ENCODE data around the gene ZCCHC13.
"Not testable (repeated sequence)": the region's sequence is repeated elsewhere in the genome, so short reads cannot be mapped to it uniquely, and the experiment has no call there.

ZCCHC13 gene

DNA sequence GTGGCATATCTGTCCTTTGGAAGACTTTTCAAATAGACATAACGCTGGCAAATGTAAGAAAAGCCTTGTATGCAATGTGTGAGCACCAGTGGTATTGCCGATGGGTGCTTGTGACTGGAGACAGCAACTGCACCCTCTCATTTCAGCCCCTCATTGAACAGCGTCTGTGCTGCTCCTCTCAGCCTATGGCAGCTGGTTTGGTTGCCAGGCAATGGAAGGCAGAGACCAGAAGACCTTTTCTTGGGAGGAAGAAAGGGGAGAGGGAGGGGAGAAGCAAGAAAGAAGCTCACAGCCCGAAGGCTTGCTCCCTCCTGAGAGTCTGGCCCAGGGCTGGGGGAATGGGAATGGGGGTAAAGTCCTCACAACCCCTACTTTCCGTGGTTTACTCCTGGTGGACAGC, 20.2 kb downstream of the ZCCHC13 start:
- no peak for DNase-seq

GRCh38 chrX:74325130-74326059, 21.4 kb downstream of the ZCCHC13 start:
- no peak for DNase-seq

DNA sequence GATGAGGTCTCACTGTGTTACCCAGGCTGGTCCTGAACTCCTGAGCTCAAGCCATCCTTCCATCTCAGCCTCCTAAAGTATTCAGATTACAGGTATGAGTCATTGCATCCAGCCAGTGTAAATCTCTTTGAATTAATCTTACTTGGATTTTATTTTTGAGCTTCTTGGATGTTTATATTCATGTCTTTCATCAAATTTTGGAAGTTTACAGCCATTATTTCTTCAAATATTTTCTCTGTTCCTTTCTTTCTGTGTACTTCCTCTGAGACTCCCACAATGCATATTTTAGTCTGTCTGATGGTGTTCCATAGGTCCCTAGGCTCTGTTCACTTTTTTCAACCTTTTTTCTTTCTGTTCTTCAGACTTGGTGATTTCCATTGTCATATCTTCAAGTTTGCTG, 34.9 kb downstream of the ZCCHC13 start:
- DNase-seq: no peak

DNA sequence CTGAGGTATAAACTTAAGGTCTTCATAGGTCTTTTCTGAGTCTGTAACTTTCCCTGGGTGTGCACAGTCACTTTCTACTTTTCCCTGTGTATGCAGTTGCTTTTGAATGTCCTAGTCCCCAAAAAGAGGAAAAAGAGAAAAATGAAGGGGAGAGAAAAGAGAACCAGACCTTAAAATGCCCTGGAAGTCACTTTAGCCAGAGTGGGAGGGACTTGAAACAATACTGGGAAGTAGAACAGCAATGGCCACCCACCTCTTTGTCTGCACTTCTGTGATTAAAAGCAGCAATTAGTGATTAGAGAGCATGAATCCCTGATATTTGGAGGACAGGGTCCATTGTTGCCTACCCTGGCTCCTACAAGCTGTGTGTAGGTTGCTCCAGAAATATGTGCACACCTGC, 36.1 kb downstream of the ZCCHC13 start:
- DNase-seq: no peak

DNA sequence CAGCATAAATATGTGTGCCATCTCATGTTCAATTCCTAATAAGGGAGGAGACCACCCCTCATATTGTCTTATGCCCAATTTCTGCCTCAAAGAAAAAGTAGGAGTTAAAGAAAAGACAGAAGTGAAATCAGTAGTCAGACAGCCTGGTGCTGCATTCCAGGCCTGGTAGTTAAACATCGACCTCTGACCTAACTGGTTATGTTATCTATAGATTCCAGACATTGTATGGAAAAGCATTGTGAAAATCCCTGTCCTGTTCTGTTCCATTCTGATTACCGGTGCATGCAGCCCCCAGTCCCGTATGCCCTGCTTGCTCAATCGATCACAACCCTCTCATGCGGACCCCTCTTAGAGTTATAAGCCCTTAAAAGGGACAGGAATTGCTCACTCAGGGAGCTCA, 38.2 kb downstream of the ZCCHC13 start:
- not testable (repeated sequence) for DNase-seq

- peak; percentile 31 for DNase-seq
Observed at GRCh38 chrX:74343343-74344279, 39.6 kb downstream of the ZCCHC13 start.

GRCh38 chrX:74344280-74344622, 40.3 kb downstream of the ZCCHC13 start:
- DNase-seq: no peak

DNA sequence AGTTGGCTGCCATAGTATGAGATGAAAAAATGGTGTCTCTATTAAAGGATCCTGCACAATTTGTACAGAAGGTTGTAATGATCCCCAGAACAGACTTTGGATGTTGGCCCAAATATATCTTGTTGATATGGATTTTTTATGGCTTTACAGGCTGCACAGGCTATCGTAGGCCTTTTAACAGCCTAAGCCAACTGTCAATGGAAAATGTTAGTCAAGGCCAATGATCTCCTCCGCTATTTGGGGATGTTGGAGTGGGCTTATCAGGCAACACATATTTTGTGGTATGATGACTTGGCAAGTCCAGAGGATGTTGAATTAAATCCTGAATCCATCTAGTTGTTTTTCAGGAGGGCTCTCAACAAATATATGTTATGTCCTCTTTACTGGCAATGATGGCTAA, 42.1 kb downstream of the ZCCHC13 start:
- DNase-seq: no peak

GRCh38 chrX:74349387-74349786, 45.4 kb downstream of the ZCCHC13 start:
- no peak for DNase-seq

GRCh38 chrX:74351760-74352159, 47.8 kb downstream of the ZCCHC13 start:
- no peak for DNase-seq

DNA sequence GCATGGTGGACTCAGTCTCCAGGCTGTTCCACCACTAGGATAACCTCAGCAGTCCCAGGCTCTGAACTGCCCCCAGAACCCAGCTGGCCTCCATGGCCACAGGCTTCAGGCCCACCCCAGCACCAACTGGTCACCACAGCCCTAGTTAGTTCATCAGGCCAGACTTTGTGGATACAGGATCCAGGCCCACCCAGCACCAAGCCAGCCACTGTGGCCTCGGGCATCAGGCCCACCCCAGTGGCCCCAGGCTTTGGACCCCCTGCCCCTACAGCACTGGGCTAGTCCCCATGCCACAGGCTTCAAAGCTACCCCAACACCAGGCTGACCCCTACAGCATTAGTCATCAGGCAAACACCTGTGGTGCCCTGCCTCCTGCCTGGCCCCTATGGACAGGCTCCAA, 50.0 kb downstream of the ZCCHC13 start:
- DNase-seq: no peak

Data from SHP77 treated with DMSO at 0.1 percent for 48 hours (cell line).